ENCODE data around the gene SMIM43.

DNA sequence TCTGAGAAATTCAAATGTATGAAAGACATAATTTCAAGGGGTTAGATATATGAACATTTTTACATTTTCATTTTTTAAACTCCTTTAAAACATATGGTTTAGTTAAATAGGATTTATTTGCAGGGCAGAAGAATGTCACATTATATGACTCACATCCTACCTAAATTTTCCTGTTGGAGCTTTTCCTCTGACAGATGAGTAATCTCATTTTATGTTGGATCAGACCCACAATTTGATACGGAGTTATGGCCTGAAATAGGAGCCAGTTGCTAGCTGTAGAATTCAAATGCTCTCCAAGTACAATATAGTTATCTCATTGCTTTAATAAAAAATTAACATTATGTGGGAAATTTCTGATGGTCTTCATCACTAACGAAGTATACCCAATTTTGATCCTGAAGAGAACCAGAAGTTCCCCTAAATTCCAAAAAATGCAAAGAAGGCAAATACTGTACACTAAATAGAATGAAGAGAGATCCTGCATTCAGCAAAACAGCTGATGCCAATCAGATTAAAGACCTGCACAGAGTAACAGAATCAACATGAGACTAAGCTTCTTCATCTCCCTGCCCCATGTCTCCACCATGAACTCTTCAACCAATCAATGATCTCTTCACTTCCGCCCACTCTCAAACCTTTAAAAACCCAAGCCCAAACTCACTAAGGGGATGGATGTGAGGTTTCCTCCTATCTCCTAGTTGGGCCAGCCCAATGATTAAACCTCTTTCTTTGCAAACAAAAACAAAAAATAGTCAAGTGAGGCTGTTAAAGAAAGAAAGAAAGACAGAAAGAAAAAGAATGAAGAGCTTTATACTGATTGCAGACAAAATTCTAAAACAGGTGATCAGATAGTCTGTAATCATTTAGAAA is 25.2 kb upstream of the SMIM43 start:
- TF ChIP-seq POLR2A (IDR thresholded peaks at IDR 0.05; ENCODE audit: low read length): no peak
- no peak for TF ChIP-seq GATA1 (IDR thresholded peaks at IDR 0.05; ENCODE audit: low read depth, low read length)

All from erythroblast (primary cell).